K562 (cell line): ENCODE results near the gene KATNAL2. TPM values are rescaled to one million over a fixed set of nuclear protein-coding genes. Genes with fewer than 3 reads are reported as not detected.

Experiments used
- ATAC-seq: fragments of 200-7000 bp; cut with Tn5 transposase; 3 replicates; pipeline ENCODE4 v1.9.1; 2020; ENCODE audit warnings: moderate library complexity
- BruUV-seq: library from RNA; stranded (reverse); fragments of 400-500 nt; replicated peaks from 2 replicates; lab custom pipeline; 2021; lab: Mats Ljungman, UMichigan
- CTCF ChIA-PET: fragments of 300-600 bp; formaldehyde crosslinking; extraction: SDS; loops from one replicate; lab custom pipeline; 2021; ENCODE audit warnings: low intra/inter-chr PET ratio; lab: Yijun Ruan, JAX
- POLR2A ChIA-PET: fragments of 300-600, 350-650 bp; sonication (Branson Sonifier 250); formaldehyde crosslinking; extraction: SDS; loops from one replicate; lab custom pipeline; 2021; ENCODE audit warnings: antibody characterized with exemption, inconsistent platforms; lab: Yijun Ruan, JAX
- DNase-seq, 4 experiments: peaks; one replicate each; pipeline versions ENCODE4 v3.0.0 to v3.0.0-alpha.2; 2011 to 2018; ENCODE audit warnings: low spot score in 3 of 4, mixed read lengths in 3 of 4; ENCODE audit errors: extremely low read depth in 1 of 4
- FAIRE-seq: peaks from 2 replicates; lab custom pipeline; 2011; peaks lifted over from hg19 to GRCh38; lab: Jason Lieb, UNC
- H2AFZ ChIP-seq: 2 replicates; pipeline ENCODE4 v1.6.0; 2011; ENCODE audit warnings: low read depth, low read length, control low read depth, inconsistent platforms
- H3K27ac ChIP-seq: fragments of 200-600 bp; 3 replicates; pipeline ENCODE4 v1.8.0; 2011; ENCODE audit warnings: low read depth, mild to moderate bottlenecking, control low read depth, inconsistent platforms, low read length, moderate library complexity, mixed read lengths; ENCODE audit errors: extremely low read depth
- H3K27me3 ChIP-seq, 2 experiments: fragments of 300-600 bp in 1 of 2; 2 replicates in 1 of 2; 3 replicates in 1 of 2; pipeline versions ENCODE4 v1.6.0 to v1.8.0; 2011; ENCODE audit warnings: inconsistent platforms in 2 of 2, low read length in 2 of 2, mild to moderate bottlenecking in 1 of 2, mixed read lengths in 1 of 2, moderate library complexity in 1 of 2; ENCODE audit not compliant: control insufficient read depth in 2 of 2, insufficient read depth in 2 of 2
- H3K36me3 ChIP-seq: fragments of 300-600 bp; 3 replicates; pipeline ENCODE4 v1.8.0; 2011; ENCODE audit warnings: mild to moderate bottlenecking, low read length, inconsistent platforms; ENCODE audit not compliant: control insufficient read depth, insufficient read depth
- H3K4me1 ChIP-seq, 2 experiments: fragments of 200-600 bp in 1 of 2; replicated peaks in 1 of 2; 2 replicates in 1 of 2; 3 replicates in 1 of 2; pipeline versions ENCODE4 v1.5.1 to v1.8.0; 2011; ENCODE audit warnings: inconsistent platforms in 2 of 2, low read length in 2 of 2, mild to moderate bottlenecking in 1 of 2, mixed read lengths in 1 of 2, moderate library complexity in 1 of 2; ENCODE audit not compliant: control insufficient read depth in 2 of 2, insufficient read depth in 2 of 2
- H3K4me2 ChIP-seq: 2 replicates; pipeline ENCODE4 v1.6.1; 2011; ENCODE audit warnings: low read length, control low read depth, inconsistent platforms, mixed read lengths; ENCODE audit not compliant: insufficient read depth
- H3K4me3 ChIP-seq: fragments of 200-600 bp; sonication (generic), shearing (Covaris generic); 2 replicates; pipeline ENCODE4 v1.5.1; 2016; ENCODE audit warnings: control low read depth, inconsistent platforms
- H3K79me2 ChIP-seq: fragments of 200-600 bp; 3 replicates; pipeline ENCODE4 v1.8.0; 2011; ENCODE audit warnings: low read length, inconsistent platforms; ENCODE audit not compliant: control insufficient read depth, insufficient read depth
- H3K9ac ChIP-seq, 2 experiments: 2 replicates each; pipeline versions ENCODE4 v1.6.0 to v1.6.1; 2011; ENCODE audit warnings: low read depth in 2 of 2, low read length in 2 of 2, control low read depth in 1 of 2, inconsistent platforms in 1 of 2, mild to moderate bottlenecking in 1 of 2, mixed read lengths in 1 of 2; ENCODE audit not compliant: insufficient read depth in 1 of 2
- H3K9me1 ChIP-seq: one replicate; pipeline ENCODE4 v1.6.0; 2011; ENCODE audit warnings: inconsistent platforms, mild to moderate bottlenecking, low read length, moderate library complexity; ENCODE audit not compliant: control insufficient read depth, insufficient read depth
- H3K9me3 ChIP-seq: replicated peaks from 2 replicates; pipeline ENCODE4 v1.5.1; 2011; ENCODE audit warnings: low read depth, low read length, inconsistent platforms; ENCODE audit not compliant: control insufficient read depth, insufficient read depth
- H4K20me1 ChIP-seq: replicated peaks from 2 replicates; pipeline ENCODE4 v1.6.1; 2011; ENCODE audit warnings: low read length, inconsistent platforms, mixed read lengths; ENCODE audit not compliant: control insufficient read depth, insufficient read depth
- BCL6 ChIP-seq: fragments of 250-450 bp; sonication (Bioruptor Pico); IDR thresholded peaks from 2 replicates; pipeline ENCODE4 v1.4.0; 2020
- BCOR ChIP-seq: fragments of 450-650 bp; IDR thresholded peaks from 2 replicates; pipeline ENCODE4 v1.6.1; 2016
- BHLHE40 ChIP-seq: IDR thresholded peaks from 2 replicates; pipeline ENCODE4 v1.6.1; 2011; ENCODE audit warnings: low read length, improper control_type of control experiment
- DNMT1 ChIP-seq: fragments of 450-650 bp; IDR thresholded peaks from 2 replicates; pipeline ENCODE4 v1.6.1; 2016; ENCODE audit warnings: antibody characterized with exemption, mild to moderate bottlenecking
- MAX ChIP-seq: sonication (generic); formaldehyde crosslinking; IDR thresholded peaks from 2 replicates; pipeline ENCODE4 v1.9.0; 2022; ENCODE audit warnings: mild to moderate bottlenecking, missing genetic modification reagents
- MEF2D ChIP-seq: conservative IDR thresholded peaks from 2 replicates; pipeline ENCODE4 v1.6.1; 2016; ENCODE audit warnings: low read depth, missing genetic modification characterization, missing compliant biosample characterization
- MITF ChIP-seq: IDR thresholded peaks from 2 replicates; pipeline ENCODE4 v1.6.1; 2014; ENCODE audit warnings: antibody characterized with exemption
- MTA1 ChIP-seq: fragments of 450-650 bp; IDR thresholded peaks from 2 replicates; pipeline ENCODE4 v1.6.1; 2017; ENCODE audit warnings: borderline replicate concordance
- RNF219 ChIP-seq: fragments of 250-450 bp; sonication (Bioruptor Pico); IDR thresholded peaks from 2 replicates; pipeline ENCODE4 v1.5.0; 2022; ENCODE audit warnings: mild to moderate bottlenecking
- SETDB1 ChIP-seq: IDR thresholded peaks from one replicate; pipeline ENCODE4 v1.6.1; 2012; ENCODE audit warnings: low read length, control low read depth, inconsistent platforms
- SREBF1 ChIP-seq: fragments of 150-350 bp; IDR thresholded peaks from 2 replicates; pipeline ENCODE4 v1.6.1; 2014; ENCODE audit warnings: antibody characterized with exemption, low read depth, low read length, borderline replicate concordance
- ZNF121 ChIP-seq: sonication (generic); formaldehyde crosslinking; conservative IDR thresholded peaks from 2 replicates; pipeline ENCODE4 v1.8.0; 2022; ENCODE audit warnings: missing genetic modification reagents
- ZNF445 ChIP-seq: fragments of 250-450 bp; sonication (Bioruptor Pico); IDR thresholded peaks from 2 replicates; pipeline ENCODE4 v1.4.0; 2020; ENCODE audit warnings: low read depth, mild to moderate bottlenecking, moderate library complexity
- WGBS: fragments of 100-300 bp; shearing (Covaris generic); methylation state at CpG from one replicate; pipeline ENCODE4 v1.1.6; 2016; ENCODE audit warnings: low coverage, mixed read lengths; ENCODE audit not compliant: insufficient coverage; ENCODE audit errors: missing lambda C conversion rate; 5-methylcytosine and 5-hydroxymethylcytosine counted together
- in situ Hi-C: fragments of 300-500 bp; cut with MboI; formaldehyde crosslinking; loops from 4 replicates; pipeline ENCODE4 v1.15.0; 2018; ENCODE audit warnings: inconsistent platforms, mixed read lengths
- intact Hi-C: fragments of 100-400 bp; cut with micrococcal nuclease; formaldehyde crosslinking; loops from 2 replicates; pipeline ENCODE4 v1.14.2; 2022
- polyA plus RNA-seq, 8 experiments: library from polyadenylated mRNA; depleted of rRNA in 4 of 8; stranded (reverse) in 5 of 8; unstranded in 3 of 8; fragments of >200 nt; fragmentation: Nextera tagmentation in 2 of 8; fragmentation: Illumina TruSeq in 1 of 8; extraction: Ambion mirVana in 2 of 8; extraction: Trizol in 1 of 8; gene quantifications; 2 replicates each; pipeline versions ENCODE4 v1.2.1 to v1.2.3, GENCODE V29; 2011 to 2014; ENCODE audit warnings: inconsistent platforms in 1 of 8, missing spikeins in 1 of 8
- total RNA-seq, 7 experiments: library from RNA; depleted of rRNA in 6 of 7; stranded (reverse); fragments of >200 nt in 6 of 7; fragmentation: Illumina TruSeq in 2 of 7; extraction: Trizol in 2 of 7; gene quantifications; 2 replicates each; pipeline versions ENCODE4 v1.2.1 to v1.2.3, GENCODE V29; 2011 to 2021; ENCODE audit warnings: low replicate concordance in 1 of 7

KATNAL2 gene
- total and polyA plus RNA-seq, 9 of the 15 experiments (the other 6 are each of a cell fraction or from before 2014, with no cell fraction given), result 0.08 to 1.2 (median 0.48) TPM

- H3K79me2 ChIP-seq, result no peaks in the 10 kb centered on the region
- intact Hi-C loops (no loop called here), in situ Hi-C loops (no loop called here)
- TF ChIP-seq BCL6 (no peak), RNF219 (CRISPR knock-in tag) (no peak), MAX (CRISPR knock-in tag) (no peak), MEF2D (tag) (no peak), ZNF121 (no peak), SREBF1 (no peak), DNMT1 (no peak), MITF (no peak), BCOR (no peak), ZNF445 (CRISPR knock-in tag) (no peak), SETDB1 (no peak), BHLHE40 (no peak), MTA1 (no peak)
- no peaks in the 10 kb centered on the region for H3K27me3 ChIP-seq
- no peak overlapping the region for H3K4me2 ChIP-seq
- H3K4me3 ChIP-seq, result no peak overlapping the region
- no peak overlapping the region for H3K27ac ChIP-seq
- FAIRE-seq (no peak), ATAC-seq (no peak), DNase-seq (no peak)
- 0% methylated on average over 1 of the region's 1 CpG for WGBS
- H3K9me1 ChIP-seq, result no peaks in the 10 kb centered on the region
- H3K9me3 ChIP-seq, result no peaks in the 10 kb centered on the region
- BruUV-seq, result no TSS peak
- H3K9ac ChIP-seq, result no peak overlapping the region
- ChIA-PET CTCF (no interaction called here), POLR2A (interaction anchor here (0.8 kb wide), 1 partner anchor 271 kb away, joined by 4 read pairs; no protein-coding TSS in a partner anchor)
- H4K20me1 ChIP-seq, result no peaks in the 10 kb centered on the region
- H3K36me3 ChIP-seq, result no peaks in the 10 kb centered on the region
- no peaks in the 10 kb centered on the region for H3K4me1 ChIP-seq
- H2AFZ ChIP-seq, result no peak overlapping the region
Observed at GRCh38 chr18:46939998-46940571, 22.7 kb downstream of the KATNAL2 start.
